Upper lobe of left lung (tissue), 4 donors: ENCODE data around the gene CLPSL1.

ENCODE experiments used
- EP300 ChIP-seq, 4 donors: sonication (generic); formaldehyde crosslinking; IDR thresholded peaks; one replicate each; pipeline ENCODE4 v1.5.1; 2017; ENCODE audit warnings: antibody characterized with exemption in 4 of 4, control low read depth in 2 of 4
- POLR2A ChIP-seq, 4 donors: fragments of 450-650 bp; IDR thresholded peaks; one replicate each; pipeline ENCODE4 v1.5.1; 2016 to 2017; ENCODE audit warnings: antibody characterized with exemption in 4 of 4, mild to moderate bottlenecking in 2 of 4
- POLR2AphosphoS5 ChIP-seq, 2 donors: sonication (generic); formaldehyde crosslinking; IDR thresholded peaks; one replicate each; pipeline ENCODE4 v1.5.1; 2017; ENCODE audit warnings: antibody characterized with exemption in 2 of 2

DNA sequence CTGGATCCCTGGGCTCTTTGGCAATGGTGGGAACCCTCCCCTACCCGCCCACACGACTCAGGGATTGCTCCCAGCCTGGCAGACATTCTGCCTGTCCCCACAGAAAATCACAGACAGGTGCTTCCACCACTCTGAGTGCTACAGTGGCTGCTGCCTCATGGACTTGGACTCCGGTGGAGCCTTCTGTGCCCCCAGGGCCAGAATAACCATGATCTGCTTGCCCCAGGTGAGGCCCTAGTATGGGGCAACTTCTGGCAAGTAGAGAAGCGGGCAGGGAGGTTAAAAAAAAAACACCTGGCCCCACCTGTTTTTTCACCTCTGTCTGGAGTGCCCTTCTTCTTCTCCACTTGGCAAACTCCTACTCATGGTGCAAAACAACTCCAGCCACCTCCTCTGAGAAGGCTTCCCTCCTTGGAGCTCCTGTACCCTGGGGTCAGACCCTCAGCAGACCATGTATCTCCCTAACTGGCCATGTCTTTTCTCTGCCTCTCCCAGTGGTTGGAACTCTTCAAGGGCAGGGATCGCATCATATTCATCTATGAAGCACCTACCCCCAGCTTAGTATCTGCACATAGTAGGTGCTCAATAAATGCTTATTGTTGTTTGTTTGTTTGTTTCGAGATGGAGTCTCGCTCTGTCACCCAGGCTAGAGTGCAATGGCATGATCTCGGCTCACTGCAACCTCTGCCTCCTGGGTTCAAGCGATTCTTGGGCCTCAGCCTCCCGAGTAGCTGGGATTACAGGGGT, 3.3 kb upstream of the CLPSL1 start:
- TF ChIP-seq POLR2AphosphoS5 (IDR thresholded peaks at IDR 0.05) (no peak), EP300 (IDR thresholded peaks at IDR 0.05) (no peak), POLR2A (IDR thresholded peaks at IDR 0.05) (no peak)
